Measurements from ENCODE around the gene TNRC6B. TPM values are rescaled to one million over a fixed set of nuclear protein-coding genes. Genes with fewer than 3 reads are reported as not detected.
A peak's percentile ranks its signal among the peaks of the same experiment; 100 is the strongest.

The TNRC6B gene
- polyA plus RNA-seq, 3 donors = 7.2 to 16.5 (median 11.8) TPM

DNA sequence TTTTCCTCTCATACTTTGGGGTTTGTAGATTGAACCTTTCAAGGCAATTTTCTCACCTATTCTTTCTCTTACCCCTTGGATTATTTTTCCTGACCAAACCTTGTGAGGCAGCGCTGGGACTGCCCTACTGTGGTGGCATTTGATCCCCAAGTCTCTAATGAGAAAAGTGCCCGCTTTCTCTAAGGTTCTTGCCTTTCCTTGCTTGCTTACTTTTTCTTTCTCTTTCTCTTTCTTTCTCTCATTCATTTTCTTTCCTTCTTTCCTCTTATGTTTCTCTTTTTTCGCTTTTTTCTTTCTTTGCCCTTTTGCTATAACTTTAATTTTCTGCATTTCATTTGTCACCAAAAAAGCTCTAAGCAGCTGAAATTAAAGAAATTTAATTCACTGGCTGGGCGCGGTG is 127.9 kb downstream of the TNRC6B start:
- Histone ChIP-seq H3K36me3 (replicated peaks in 1 of 2; ENCODE audit: control insufficient read depth in 1 of 2, insufficient read depth in 2 of 2, low read length in 2 of 2) (peaks cover 86 to 99% of the 10 kb centered on the region in 2 donors), H2AFZ (ENCODE audit: insufficient read depth, low read depth, low read length, poor library complexity, severe bottlenecking) (no peak overlapping the region), H3K4me3 (replicated peaks in 1 of 3; ENCODE audit: low read depth in 2 of 3, low read length in 3 of 3) (no peak overlapping the region), H3K79me2 (ENCODE audit: insufficient read depth, low read length) (no peaks in the 10 kb centered on the region), H4K20me1 (ENCODE audit: insufficient read depth, low read length) (peaks cover 23% of the 10 kb centered on the region), H3K4me2 (replicated peaks; ENCODE audit: extremely low read depth, low read length, poor library complexity, severe bottlenecking) (no peak overlapping the region), H3K9ac (ENCODE audit: insufficient read depth, low read length, poor library complexity, severe bottlenecking) (no peak overlapping the region), H3K4me1 (ENCODE audit: control insufficient read depth in 1 of 2, insufficient read depth in 2 of 2, low read length in 2 of 2) (no peaks in the 10 kb centered on the region), H3K9me3 (replicated peaks in 1 of 2; ENCODE audit: control insufficient read depth in 1 of 2, insufficient read depth in 1 of 2, low read length in 2 of 2) (no peaks in the 10 kb centered on the region), H3K27ac (ENCODE audit: low read depth in 1 of 2, low read length in 2 of 2) (no peak overlapping the region), H3K27me3 (ENCODE audit: control insufficient read depth in 2 of 2, insufficient read depth in 2 of 2, low read length in 2 of 2) (no peaks in the 10 kb centered on the region)
- Mint-ChIP-seq H3K36me3 (peaks cover 61 to 91% of the 10 kb centered on the region in 2 donors), H3K9me3 (no peaks in the 10 kb centered on the region), H3K4me1 (no peaks in the 10 kb centered on the region), H3K27me3 (ENCODE audit: low read depth in 3 of 3) (no peaks in the 10 kb centered on the region), H3K27ac (peak overlapping the region in 1 of 7 donors; percentile 51), H3K4me3 (no peak overlapping the region)
- intact Hi-C loops (cut with micrococcal nuclease) = no loop called here
- 100% methylated on average over 2 of the region's 5 CpGs for WGBS (ENCODE audit: insufficient coverage)
- TF ChIP-seq, protein P1, sequence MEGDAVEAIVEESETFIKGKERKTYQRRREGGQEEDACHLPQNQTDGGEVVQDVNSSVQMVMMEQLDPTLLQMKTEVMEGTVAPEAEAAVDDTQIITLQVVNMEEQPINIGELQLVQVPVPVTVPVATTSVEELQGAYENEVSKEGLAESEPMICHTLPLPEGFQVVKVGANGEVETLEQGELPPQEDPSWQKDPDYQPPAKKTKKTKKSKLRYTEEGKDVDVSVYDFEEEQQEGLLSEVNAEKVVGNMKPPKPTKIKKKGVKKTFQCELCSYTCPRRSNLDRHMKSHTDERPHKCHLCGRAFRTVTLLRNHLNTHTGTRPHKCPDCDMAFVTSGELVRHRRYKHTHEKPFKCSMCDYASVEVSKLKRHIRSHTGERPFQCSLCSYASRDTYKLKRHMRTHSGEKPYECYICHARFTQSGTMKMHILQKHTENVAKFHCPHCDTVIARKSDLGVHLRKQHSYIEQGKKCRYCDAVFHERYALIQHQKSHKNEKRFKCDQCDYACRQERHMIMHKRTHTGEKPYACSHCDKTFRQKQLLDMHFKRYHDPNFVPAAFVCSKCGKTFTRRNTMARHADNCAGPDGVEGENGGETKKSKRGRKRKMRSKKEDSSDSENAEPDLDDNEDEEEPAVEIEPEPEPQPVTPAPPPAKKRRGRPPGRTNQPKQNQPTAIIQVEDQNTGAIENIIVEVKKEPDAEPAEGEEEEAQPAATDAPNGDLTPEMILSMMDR (IDR thresholded peaks at IDR 0.05) = no peak
- DNase-seq = no peak

DNA sequence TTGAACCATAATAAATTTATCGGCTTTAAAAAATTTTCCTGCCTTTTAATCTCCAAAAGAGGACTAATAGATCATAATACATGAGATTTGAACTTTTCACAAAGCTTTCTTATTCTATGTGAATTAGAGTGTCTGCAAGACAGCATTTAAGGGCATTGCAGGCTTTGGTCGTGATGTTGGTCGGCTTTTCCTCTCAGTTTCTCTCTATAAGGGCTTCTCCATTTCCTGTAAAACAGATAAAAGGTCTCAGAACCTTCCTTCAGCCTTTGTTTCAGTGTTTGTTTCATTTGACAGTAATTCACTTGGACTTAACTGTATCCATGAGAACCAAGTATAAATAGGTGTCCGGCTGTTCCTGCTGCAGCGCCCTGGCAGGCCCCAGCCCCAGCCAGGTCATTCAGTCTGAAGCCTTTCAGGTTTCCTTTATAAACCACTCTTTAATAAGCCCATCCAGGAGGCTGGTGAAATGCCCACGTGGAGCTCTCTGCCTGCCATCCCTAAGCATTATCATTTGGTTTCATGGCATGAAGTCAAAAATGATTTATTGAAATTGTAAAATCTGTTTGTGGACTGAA is 131.4 kb downstream of the TNRC6B start:
- H3K9me3 Mint-ChIP-seq = no peaks in the 10 kb centered on the region
- H3K27me3 ChIP-seq (ENCODE audit: control insufficient read depth in 2 of 2, insufficient read depth in 2 of 2, low read length in 2 of 2) = no peaks in the 10 kb centered on the region
- peaks cover 66 to 93% of the 10 kb centered on the region in 2 donors for H3K36me3 Mint-ChIP-seq
- H4K20me1 ChIP-seq (ENCODE audit: insufficient read depth, low read length) = peaks cover 36% of the 10 kb centered on the region
- no CpG with 5 or more reads among the region's 6 CpGs for WGBS (ENCODE audit: insufficient coverage)
- H3K9me3 ChIP-seq (replicated peaks in 1 of 2; ENCODE audit: control insufficient read depth in 1 of 2, insufficient read depth in 1 of 2, low read length in 2 of 2) = no peaks in the 10 kb centered on the region
- H3K9ac ChIP-seq (ENCODE audit: insufficient read depth, low read length, poor library complexity, severe bottlenecking) = no peak overlapping the region
- no peak overlapping the region for H3K4me3 ChIP-seq (replicated peaks in 1 of 3; ENCODE audit: low read depth in 2 of 3, low read length in 3 of 3)
- TF ChIP-seq, protein P1 (IDR thresholded peaks at IDR 0.05) = no peak
- no peak for DNase-seq
- H3K79me2 ChIP-seq (ENCODE audit: insufficient read depth, low read length) = no peaks in the 10 kb centered on the region
- intact Hi-C loops (cut with micrococcal nuclease) = no loop called here
- peaks cover 22% of the 10 kb centered on the region in 2 donors for H3K4me1 ChIP-seq (ENCODE audit: control insufficient read depth in 1 of 2, insufficient read depth in 2 of 2, low read length in 2 of 2)
- H3K4me3 Mint-ChIP-seq = no peak overlapping the region
- H3K36me3 ChIP-seq (replicated peaks in 1 of 2; ENCODE audit: control insufficient read depth in 1 of 2, insufficient read depth in 2 of 2, low read length in 2 of 2) = peaks cover 79 to 97% of the 10 kb centered on the region in 2 donors
- H2AFZ ChIP-seq (ENCODE audit: insufficient read depth, low read depth, low read length, poor library complexity, severe bottlenecking) = no peak overlapping the region
- H3K4me2 ChIP-seq (replicated peaks; ENCODE audit: extremely low read depth, low read length, poor library complexity, severe bottlenecking) = no peak overlapping the region
- H3K27ac ChIP-seq (ENCODE audit: low read depth in 1 of 2, low read length in 2 of 2) = no peak overlapping the region
- H3K27me3 Mint-ChIP-seq (ENCODE audit: low read depth in 3 of 3) = no peaks in the 10 kb centered on the region
- peaks cover 21% of the 10 kb centered on the region for H3K4me1 Mint-ChIP-seq
- no peak overlapping the region for H3K27ac Mint-ChIP-seq
